Measurements from ENCODE around the gene IL3RA.
"Not testable (repeated sequence)": the region's sequence is repeated elsewhere in the genome, so short reads cannot be mapped to it uniquely, and the experiment has no call there.

The IL3RA gene

GRCh38 chrX:1330605-1331004 is 6.0 kb upstream of the IL3RA start:
- DNase-seq (ENCODE audit: low read depth): no peak

GRCh38 chrX:1332433-1332832 is 4.2 kb upstream of the IL3RA start:
- DNase-seq (ENCODE audit: low read depth): not testable (repeated sequence)

GRCh38 chrX:1334854-1335253 is 1.7 kb upstream of the IL3RA start:
- no peak for DNase-seq (ENCODE audit: low read depth)

GRCh38 chrX:1336948-1337779 is 579 bp downstream of the IL3RA start:
- DNase-seq (ENCODE audit: low read depth): no peak

GRCh38 chrX:1341545-1342184 is 5.1 kb downstream of the IL3RA start:
- DNase-seq (ENCODE audit: low read depth): no peak

- DNase-seq (ENCODE audit: low read depth): not testable (repeated sequence)
Measured at GRCh38 chrX:1349606-1350005, 13.0 kb downstream of the IL3RA start.

- DNase-seq (ENCODE audit: low read depth): no peak
Measured at GRCh38 chrX:1351981-1352714, 15.6 kb downstream of the IL3RA start.

- no peak for DNase-seq (ENCODE audit: low read depth)
Measured at GRCh38 chrX:1354036-1355019, 17.7 kb downstream of the IL3RA start.

GRCh38 chrX:1355131-1356046 is 18.8 kb downstream of the IL3RA start:
- DNase-seq (ENCODE audit: low read depth): peak; percentile 41

GRCh38 chrX:1357993-1358392 is 21.4 kb downstream of the IL3RA start:
- no peak for DNase-seq (ENCODE audit: low read depth)

GRCh38 chrX:1358793-1359476 is 22.4 kb downstream of the IL3RA start:
- no peak for DNase-seq (ENCODE audit: low read depth)

- DNase-seq (ENCODE audit: low read depth): no peak
Measured at GRCh38 chrX:1359477-1359873, 22.9 kb downstream of the IL3RA start.

- DNase-seq (ENCODE audit: low read depth): no peak
Measured at GRCh38 chrX:1360171-1360570, 23.6 kb downstream of the IL3RA start.

- DNase-seq (ENCODE audit: low read depth): no peak
Measured at GRCh38 chrX:1361275-1361674, 24.7 kb downstream of the IL3RA start.

GRCh38 chrX:1361910-1362309 is 25.3 kb downstream of the IL3RA start:
- DNase-seq (ENCODE audit: low read depth): no peak

- DNase-seq (ENCODE audit: low read depth): not testable (repeated sequence)
Measured at GRCh38 chrX:1366363-1366762, 29.8 kb downstream of the IL3RA start.

- no peak for DNase-seq (ENCODE audit: low read depth)
Measured at GRCh38 chrX:1368385-1368698, 31.8 kb downstream of the IL3RA start.

GRCh38 chrX:1378306-1378759 is 41.7 kb downstream of the IL3RA start:
- DNase-seq (ENCODE audit: low read depth): no peak

- no peak for DNase-seq (ENCODE audit: low read depth)
Measured at GRCh38 chrX:1380672-1381233, 44.2 kb downstream of the IL3RA start.

Data from CMK (cell line).